GM23338 (cell line): ENCODE measurements around the gene CD22. TPM values are rescaled to one million over a fixed set of nuclear protein-coding genes. Genes with fewer than 3 reads are reported as not detected.

Source experiments
- ATAC-seq: fragments of 200-7000 bp; cut with Tn5 transposase; 3 replicates; pipeline ENCODE4 v1.9.1; 2020
- DNase-seq: peaks from one replicate; pipeline ENCODE4 v3.0.0-alpha.2; 2015; ENCODE audit warnings: low spot score
- H2AFZ ChIP-seq: fragments of 200-600 bp; sonication (generic); 2 replicates; pipeline ENCODE4 v1.8.0; 2016; ENCODE audit warnings: antibody characterized with exemption, mild to moderate bottlenecking, moderate library complexity
- H3F3A ChIP-seq: fragments of 200-600 bp; sonication (generic); replicated peaks from 2 replicates; pipeline ENCODE4 v1.8.0; 2017; ENCODE audit warnings: antibody characterized with exemption, mixed run types, low read depth
- H3K27ac ChIP-seq: fragments of 200-600 bp; sonication (generic); 2 replicates; pipeline ENCODE4 v1.6.1; 2016; ENCODE audit warnings: low read depth
- H3K27me3 ChIP-seq: fragments of 200-600 bp; sonication (generic); 2 replicates; pipeline ENCODE4 v1.8.0; 2016; ENCODE audit warnings: mild to moderate bottlenecking, mixed run types, moderate library complexity; ENCODE audit not compliant: insufficient read depth
- H3K36me3 ChIP-seq: fragments of 200-600 bp; sonication (generic); 2 replicates; pipeline ENCODE4 v1.8.0; 2016; ENCODE audit warnings: mild to moderate bottlenecking; ENCODE audit not compliant: insufficient read depth
- H3K4me1 ChIP-seq: fragments of 200-600 bp; sonication (generic); 2 replicates; pipeline ENCODE4 v1.8.0; 2016; ENCODE audit warnings: mild to moderate bottlenecking, moderate library complexity; ENCODE audit not compliant: insufficient read depth
- H3K4me2 ChIP-seq: fragments of 200-600 bp; sonication (generic); 2 replicates; pipeline ENCODE4 v1.7.1; 2017; ENCODE audit warnings: mixed run types
- H3K4me3 ChIP-seq: fragments of 200-600 bp; sonication (generic); 2 replicates; pipeline ENCODE4 v1.6.1; 2016; ENCODE audit warnings: mixed run types
- H3K79me2 ChIP-seq: fragments of 200-600 bp; sonication (generic); replicated peaks from 2 replicates; pipeline ENCODE4 v1.8.0; 2017; ENCODE audit warnings: mild to moderate bottlenecking; ENCODE audit not compliant: insufficient read depth
- H3K9me2 ChIP-seq: fragments of 200-600 bp; sonication (generic); 2 replicates; pipeline ENCODE4 v1.8.0; 2017; ENCODE audit not compliant: insufficient read depth
- H4K20me1 ChIP-seq: fragments of 200-600 bp; sonication (generic); replicated peaks from 2 replicates; pipeline ENCODE4 v1.8.0; 2017; ENCODE audit warnings: mild to moderate bottlenecking; ENCODE audit not compliant: insufficient read depth
- H3K27ac Mint-ChIP-seq: 2 replicates; pipeline ENCODE4 v1.8.0; 2020; ENCODE audit warnings: inconsistent platforms, mild to moderate bottlenecking, moderate library complexity, mixed read lengths
- H3K27me3 Mint-ChIP-seq: 3 replicates; pipeline ENCODE4 v1.8.0; 2022; ENCODE audit warnings: low read depth, mild to moderate bottlenecking, moderate library complexity, mixed read lengths, inconsistent platforms; ENCODE audit not compliant: insufficient read depth, poor library complexity
- H3K36me3 Mint-ChIP-seq: 3 replicates; pipeline ENCODE4 v1.8.0; 2021; ENCODE audit warnings: low read depth, mild to moderate bottlenecking, inconsistent platforms, moderate library complexity, mixed read lengths
- H3K4me1 Mint-ChIP-seq: 3 replicates; pipeline ENCODE4 v1.8.0; 2020; ENCODE audit warnings: mild to moderate bottlenecking, inconsistent platforms, mixed read lengths
- H3K4me3 Mint-ChIP-seq: 3 replicates; pipeline ENCODE4 v1.8.0; 2021; ENCODE audit warnings: moderate library complexity, mild to moderate bottlenecking, inconsistent platforms, mixed read lengths
- H3K9me3 Mint-ChIP-seq: 3 replicates; pipeline ENCODE4 v1.8.0; 2020; ENCODE audit warnings: moderate library complexity, mild to moderate bottlenecking, inconsistent platforms, mixed read lengths
- CREB1 ChIP-seq: fragments of 250-450 bp; sonication (Bioruptor Pico); IDR thresholded peaks from 2 replicates; pipeline ENCODE4 v1.5.0; 2020; ENCODE audit warnings: low read depth, mild to moderate bottlenecking, moderate library complexity
- EZH2 ChIP-seq: fragments of 200-600 bp; sonication (generic); IDR thresholded peaks from one replicate; pipeline ENCODE4 v1.8.0; 2017; ENCODE audit warnings: antibody characterized with exemption, mild to moderate bottlenecking, low read depth; ENCODE audit not compliant: unreplicated experiment
- EZH2phosphoT487 ChIP-seq: fragments of 200-600 bp; sonication (generic); IDR thresholded peaks from one replicate; pipeline ENCODE4 v1.8.1; 2018; ENCODE audit warnings: antibody characterized with exemption; ENCODE audit not compliant: unreplicated experiment
- JUNB ChIP-seq: IDR thresholded peaks from one replicate; pipeline ENCODE4 v1.6.1; 2016; ENCODE audit warnings: antibody characterized with exemption; ENCODE audit not compliant: unreplicated experiment
- NANOG ChIP-seq: IDR thresholded peaks from 2 replicates; pipeline ENCODE4 v1.6.1; 2016; ENCODE audit warnings: antibody characterized with exemption, borderline replicate concordance
- POLR2AphosphoS5 ChIP-seq: IDR thresholded peaks from 2 replicates; pipeline ENCODE4 v1.6.1; 2016; ENCODE audit warnings: antibody characterized with exemption, low read depth
- STAT1 ChIP-seq: IDR thresholded peaks from one replicate; pipeline ENCODE4 v1.6.1; 2016; ENCODE audit warnings: antibody characterized with exemption; ENCODE audit not compliant: unreplicated experiment
- ZNF114 ChIP-seq: fragments of 250-450 bp; sonication (Bioruptor Pico); IDR thresholded peaks from 2 replicates; pipeline ENCODE4 v1.5.0; 2020; ENCODE audit warnings: mild to moderate bottlenecking, moderate library complexity
- ZNF331 ChIP-seq: fragments of 250-450 bp; sonication (Bioruptor Pico); IDR thresholded peaks from 2 replicates; pipeline ENCODE4 v1.5.0; 2020; ENCODE audit warnings: low read depth, mild to moderate bottlenecking, moderate library complexity
- polyA plus RNA-seq: library from polyadenylated mRNA; unstranded; fragments of >200 nt; fragmentation: Nextera tagmentation; extraction: Ambion mirVana; gene quantifications from 2 replicates; pipeline ENCODE4 v1.2.1, GENCODE V29; 2016
- total RNA-seq: library from RNA; depleted of rRNA; stranded (reverse); fragments of >200 nt; shearing (Covaris generic); gene quantifications from 2 replicates; pipeline ENCODE4 v1.2.3, GENCODE V29; 2014
- TF ChIP-seq, protein P1 (sequence below): fragments of 250-450 bp; sonication (Bioruptor Pico); IDR thresholded peaks from 2 replicates; pipeline ENCODE4 v1.5.0; 2020; ENCODE audit warnings: mild to moderate bottlenecking, moderate library complexity
- TF ChIP-seq, protein P2 (sequence below): IDR thresholded peaks from 2 replicates; pipeline ENCODE4 v1.6.1; 2016; ENCODE audit warnings: antibody characterized with exemption

Gene CD22
- total and polyA plus RNA-seq, 2 experiments from 2014 or later: 0.10 to 0.32 TPM

DNA sequence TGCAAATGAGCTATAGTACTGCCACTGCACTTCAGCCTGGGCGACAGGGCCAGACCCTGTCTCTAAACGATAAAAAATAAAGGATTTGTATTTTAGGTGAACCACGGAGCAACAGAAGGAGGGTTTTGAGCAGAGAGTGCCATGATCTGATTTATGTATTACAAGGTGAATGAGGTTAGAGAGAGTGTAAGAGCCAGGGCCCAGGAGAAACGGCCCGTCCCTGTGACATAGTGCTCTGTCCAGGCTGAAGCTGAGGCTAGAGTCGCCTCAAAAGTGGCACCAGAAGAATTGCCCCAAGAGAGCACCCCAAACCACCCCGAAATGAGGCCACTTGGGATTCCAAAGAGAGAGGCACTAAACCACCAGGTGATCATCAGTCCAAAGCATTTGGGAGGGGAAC lies 20.1 kb upstream of the CD22 start:
- no peaks in the 10 kb centered on the region for H3K9me2 ChIP-seq
- Mint-ChIP-seq H3K9me3 (no peaks in the 10 kb centered on the region; the same call in 2 of the 3 replicates), H3K36me3 (no peaks in the 10 kb centered on the region), H3K27me3 (peaks cover 8% of the 10 kb centered on the region), H3K4me3 (no peak overlapping the region), H3K4me1 (peaks cover 3% of the 10 kb centered on the region), H3K27ac (no peak overlapping the region)
- no peak overlapping the region for H3K4me3 ChIP-seq
- no peak overlapping the region for H3K4me2 ChIP-seq
- no peak overlapping the region for H3K27ac ChIP-seq
- no peaks in the 10 kb centered on the region for H3F3A ChIP-seq
- no peaks in the 10 kb centered on the region for H3K4me1 ChIP-seq
- no peak for TF ChIP-seq ZNF114 (CRISPR knock-in tag)
- no peak for TF ChIP-seq POLR2AphosphoS5
- no peaks in the 10 kb centered on the region for H3K36me3 ChIP-seq
- H3K27me3 ChIP-seq: no peaks in the 10 kb centered on the region
- no peaks in the 10 kb centered on the region for H3K79me2 ChIP-seq
- DNase-seq (no peak), ATAC-seq (no peak)
- H4K20me1 ChIP-seq: no peaks in the 10 kb centered on the region
- H2AFZ ChIP-seq: no peak overlapping the region

DNA sequence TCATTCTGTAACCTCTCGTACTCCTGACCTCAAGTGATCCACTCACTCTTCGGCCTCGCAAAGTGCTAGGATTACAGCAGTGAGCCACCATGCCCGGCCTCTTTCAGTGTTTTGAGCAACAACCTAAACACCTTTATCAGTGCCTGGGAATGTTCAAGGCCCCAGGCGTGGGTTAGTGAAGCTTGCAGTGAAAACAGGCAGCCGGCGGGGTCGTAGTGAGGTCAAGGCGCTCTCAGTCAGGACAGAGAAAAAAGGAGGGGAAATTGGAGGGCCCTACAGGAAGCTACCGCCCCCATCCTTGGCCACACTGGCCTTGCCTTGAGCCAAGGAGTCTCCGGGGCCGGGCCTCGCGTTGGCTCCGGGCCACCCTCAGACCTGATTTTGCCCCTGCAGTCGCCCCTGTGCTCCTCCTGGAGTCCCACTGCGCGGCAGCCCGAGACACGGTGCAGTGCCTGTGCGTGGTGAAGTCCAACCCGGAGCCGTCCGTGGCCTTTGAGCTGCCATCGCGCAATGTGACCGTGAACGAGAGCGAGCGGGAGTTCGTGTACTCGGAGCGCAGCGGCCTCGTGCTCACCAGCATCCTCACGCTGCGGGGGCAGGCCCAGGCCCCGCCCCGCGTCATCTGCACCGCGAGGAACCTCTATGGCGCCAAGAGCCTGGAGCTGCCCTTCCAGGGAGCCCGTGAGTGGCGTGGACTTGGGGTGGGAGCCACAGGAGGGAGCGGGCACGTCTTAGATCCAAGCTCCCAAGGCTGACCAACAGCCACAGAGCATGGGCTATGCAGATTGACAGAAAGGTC lies 19.3 kb upstream of the CD22 start:
- no peaks in the 10 kb centered on the region; the same call in 2 of the 3 replicates for H3K4me1 Mint-ChIP-seq
- Histone ChIP-seq H3K4me3 (no peak overlapping the region), H3K36me3 (no peaks in the 10 kb centered on the region), H3K9me2 (no peaks in the 10 kb centered on the region), H3F3A (no peaks in the 10 kb centered on the region), H3K27ac (no peak overlapping the region), H3K4me2 (no peak overlapping the region), H3K4me1 (no peaks in the 10 kb centered on the region), H3K27me3 (no peaks in the 10 kb centered on the region), H2AFZ (no peak overlapping the region), H3K79me2 (no peaks in the 10 kb centered on the region), H4K20me1 (no peaks in the 10 kb centered on the region)
- no peaks in the 10 kb centered on the region; the same call in 2 of the 3 replicates for H3K9me3 Mint-ChIP-seq
- no peak overlapping the region; the same call in 1 of the 2 replicates for H3K27ac Mint-ChIP-seq
- no peak; the same call in 2 of the 3 replicates for ATAC-seq
- no peak overlapping the region for H3K4me3 Mint-ChIP-seq
- peaks cover 6% of the 10 kb centered on the region for H3K27me3 Mint-ChIP-seq
- H3K36me3 Mint-ChIP-seq: no peaks in the 10 kb centered on the region
- no peak for DNase-seq
- no peak for TF ChIP-seq STAT1
- no peak for TF ChIP-seq CREB1 (CRISPR knock-in tag)
- TF ChIP-seq NANOG: no peak
- no peak for TF ChIP-seq ZNF114 (CRISPR knock-in tag)
- no peak for TF ChIP-seq EZH2phosphoT487
- TF ChIP-seq, protein P1, sequence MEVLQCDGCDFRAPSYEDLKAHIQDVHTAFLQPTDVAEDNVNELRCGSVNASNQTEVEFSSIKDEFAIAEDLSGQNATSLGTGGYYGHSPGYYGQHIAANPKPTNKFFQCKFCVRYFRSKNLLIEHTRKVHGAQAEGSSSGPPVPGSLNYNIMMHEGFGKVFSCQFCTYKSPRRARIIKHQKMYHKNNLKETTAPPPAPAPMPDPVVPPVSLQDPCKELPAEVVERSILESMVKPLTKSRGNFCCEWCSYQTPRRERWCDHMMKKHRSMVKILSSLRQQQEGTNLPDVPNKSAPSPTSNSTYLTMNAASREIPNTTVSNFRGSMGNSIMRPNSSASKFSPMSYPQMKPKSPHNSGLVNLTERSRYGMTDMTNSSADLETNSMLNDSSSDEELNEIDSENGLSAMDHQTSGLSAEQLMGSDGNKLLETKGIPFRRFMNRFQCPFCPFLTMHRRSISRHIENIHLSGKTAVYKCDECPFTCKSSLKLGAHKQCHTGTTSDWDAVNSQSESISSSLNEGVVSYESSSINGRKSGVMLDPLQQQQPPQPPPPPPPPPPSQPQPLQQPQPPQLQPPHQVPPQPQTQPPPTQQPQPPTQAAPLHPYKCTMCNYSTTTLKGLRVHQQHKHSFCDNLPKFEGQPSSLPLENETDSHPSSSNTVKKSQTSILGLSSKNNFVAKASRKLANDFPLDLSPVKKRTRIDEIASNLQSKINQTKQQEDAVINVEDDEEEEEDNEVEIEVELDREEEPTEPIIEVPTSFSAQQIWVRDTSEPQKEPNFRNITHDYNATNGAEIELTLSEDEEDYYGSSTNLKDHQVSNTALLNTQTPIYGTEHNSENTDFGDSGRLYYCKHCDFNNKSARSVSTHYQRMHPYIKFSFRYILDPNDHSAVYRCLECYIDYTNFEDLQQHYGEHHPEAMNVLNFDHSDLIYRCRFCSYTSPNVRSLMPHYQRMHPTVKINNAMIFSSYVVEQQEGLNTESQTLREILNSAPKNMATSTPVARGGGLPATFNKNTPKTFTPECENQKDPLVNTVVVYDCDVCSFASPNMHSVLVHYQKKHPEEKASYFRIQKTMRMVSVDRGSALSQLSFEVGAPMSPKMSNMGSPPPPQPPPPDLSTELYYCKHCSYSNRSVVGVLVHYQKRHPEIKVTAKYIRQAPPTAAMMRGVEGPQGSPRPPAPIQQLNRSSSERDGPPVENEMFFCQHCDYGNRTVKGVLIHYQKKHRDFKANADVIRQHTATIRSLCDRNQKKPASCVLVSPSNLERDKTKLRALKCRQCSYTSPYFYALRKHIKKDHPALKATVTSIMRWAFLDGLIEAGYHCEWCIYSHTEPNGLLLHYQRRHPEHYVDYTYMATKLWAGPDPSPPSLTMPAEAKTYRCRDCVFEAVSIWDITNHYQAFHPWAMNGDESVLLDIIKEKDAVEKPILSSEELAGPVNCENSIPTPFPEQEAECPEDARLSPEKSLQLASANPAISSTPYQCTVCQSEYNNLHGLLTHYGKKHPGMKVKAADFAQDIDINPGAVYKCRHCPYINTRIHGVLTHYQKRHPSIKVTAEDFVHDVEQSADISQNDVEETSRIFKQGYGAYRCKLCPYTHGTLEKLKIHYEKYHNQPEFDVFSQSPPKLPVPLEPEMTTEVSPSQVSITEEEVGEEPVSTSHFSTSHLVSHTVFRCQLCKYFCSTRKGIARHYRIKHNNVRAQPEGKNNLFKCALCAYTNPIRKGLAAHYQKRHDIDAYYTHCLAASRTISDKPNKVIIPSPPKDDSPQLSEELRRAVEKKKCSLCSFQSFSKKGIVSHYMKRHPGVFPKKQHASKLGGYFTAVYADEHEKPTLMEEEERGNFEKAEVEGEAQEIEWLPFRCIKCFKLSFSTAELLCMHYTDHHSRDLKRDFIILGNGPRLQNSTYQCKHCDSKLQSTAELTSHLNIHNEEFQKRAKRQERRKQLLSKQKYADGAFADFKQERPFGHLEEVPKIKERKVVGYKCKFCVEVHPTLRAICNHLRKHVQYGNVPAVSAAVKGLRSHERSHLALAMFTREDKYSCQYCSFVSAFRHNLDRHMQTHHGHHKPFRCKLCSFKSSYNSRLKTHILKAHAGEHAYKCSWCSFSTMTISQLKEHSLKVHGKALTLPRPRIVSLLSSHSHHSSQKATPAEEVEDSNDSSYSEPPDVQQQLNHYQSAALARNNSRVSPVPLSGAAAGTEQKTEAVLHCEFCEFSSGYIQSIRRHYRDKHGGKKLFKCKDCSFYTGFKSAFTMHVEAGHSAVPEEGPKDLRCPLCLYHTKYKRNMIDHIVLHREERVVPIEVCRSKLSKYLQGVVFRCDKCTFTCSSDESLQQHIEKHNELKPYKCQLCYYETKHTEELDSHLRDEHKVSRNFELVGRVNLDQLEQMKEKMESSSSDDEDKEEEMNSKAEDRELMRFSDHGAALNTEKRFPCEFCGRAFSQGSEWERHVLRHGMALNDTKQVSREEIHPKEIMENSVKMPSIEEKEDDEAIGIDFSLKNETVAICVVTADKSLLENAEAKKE (CRISPR knock-in tag): no peak
- TF ChIP-seq ZNF331 (CRISPR knock-in tag): no peak
- TF ChIP-seq, protein P2, sequence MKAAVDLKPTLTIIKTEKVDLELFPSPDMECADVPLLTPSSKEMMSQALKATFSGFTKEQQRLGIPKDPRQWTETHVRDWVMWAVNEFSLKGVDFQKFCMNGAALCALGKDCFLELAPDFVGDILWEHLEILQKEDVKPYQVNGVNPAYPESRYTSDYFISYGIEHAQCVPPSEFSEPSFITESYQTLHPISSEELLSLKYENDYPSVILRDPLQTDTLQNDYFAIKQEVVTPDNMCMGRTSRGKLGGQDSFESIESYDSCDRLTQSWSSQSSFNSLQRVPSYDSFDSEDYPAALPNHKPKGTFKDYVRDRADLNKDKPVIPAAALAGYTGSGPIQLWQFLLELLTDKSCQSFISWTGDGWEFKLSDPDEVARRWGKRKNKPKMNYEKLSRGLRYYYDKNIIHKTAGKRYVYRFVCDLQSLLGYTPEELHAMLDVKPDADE: no peak
- no peak for TF ChIP-seq JUNB
- TF ChIP-seq POLR2AphosphoS5: no peak
- no peak for TF ChIP-seq EZH2
